HG03457 (cell line): ENCODE results near the gene BASP1.
"Not testable (repeated sequence)": the region's sequence is repeated elsewhere in the genome, so short reads cannot be mapped to it uniquely, and the experiment has no call there.

Source experiments
- ATAC-seq: cut with Tn5 transposase; IDR thresholded peaks from one replicate; pipeline ENCODE4 v1.9.1; 2021; ENCODE audit warnings: moderate number of reproducible peaks; ENCODE audit not compliant: unreplicated experiment

Gene BASP1

GRCh38 chr5:17282283-17283120 is 65.1 kb downstream of the BASP1 start:
- peak; percentile 93 for ATAC-seq

DNA sequence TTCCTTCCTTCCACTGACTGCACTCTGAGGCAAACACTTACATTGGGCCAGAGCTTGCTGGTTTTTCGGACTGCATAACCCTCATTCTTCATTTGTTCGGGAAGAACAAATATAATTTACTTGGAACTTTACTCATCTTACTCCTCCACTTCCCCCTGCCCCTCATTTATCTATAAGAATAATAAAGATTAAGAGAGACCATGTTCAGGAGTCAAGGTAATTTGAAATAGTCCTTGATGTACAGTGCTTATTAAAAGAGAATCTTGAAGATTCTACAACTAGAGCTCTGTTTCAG is 65.6 kb downstream of the BASP1 start:
- no peak for ATAC-seq

DNA sequence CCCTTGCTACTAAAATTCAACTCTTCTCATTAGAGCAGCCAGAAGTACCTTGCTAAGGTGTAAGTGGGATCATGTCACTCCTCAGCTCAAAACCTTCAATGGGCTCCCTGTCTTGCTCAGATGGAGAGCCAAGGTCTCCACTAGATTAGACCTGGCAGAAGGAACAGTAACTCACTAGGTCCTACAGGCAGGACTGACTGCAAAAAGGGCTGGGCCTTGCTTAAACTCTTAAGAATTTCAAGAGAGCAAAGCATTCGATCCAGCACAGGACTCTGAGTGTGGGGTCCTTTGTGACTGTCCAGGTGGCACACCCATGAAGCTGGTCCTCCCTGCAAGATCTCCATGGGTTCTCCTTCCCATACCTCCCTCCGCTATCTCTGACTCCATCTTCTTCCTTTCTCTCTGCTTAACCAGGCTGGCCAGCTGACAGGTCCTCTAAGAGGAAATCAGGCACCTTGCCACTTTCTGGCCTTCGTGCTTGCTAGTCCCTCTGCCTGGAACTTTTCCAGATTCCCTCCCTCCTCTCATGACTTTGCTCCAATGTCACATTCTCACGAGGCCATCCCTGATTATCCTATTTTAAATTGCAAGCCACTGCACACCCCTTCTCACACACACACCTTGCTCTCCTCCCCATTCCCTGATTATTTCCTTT is 70.2 kb downstream of the BASP1 start:
- no peak for ATAC-seq

- no peak for ATAC-seq
These were observed 71.1 kb downstream of the BASP1 start for GRCh38 chr5:17288570-17288969.

DNA sequence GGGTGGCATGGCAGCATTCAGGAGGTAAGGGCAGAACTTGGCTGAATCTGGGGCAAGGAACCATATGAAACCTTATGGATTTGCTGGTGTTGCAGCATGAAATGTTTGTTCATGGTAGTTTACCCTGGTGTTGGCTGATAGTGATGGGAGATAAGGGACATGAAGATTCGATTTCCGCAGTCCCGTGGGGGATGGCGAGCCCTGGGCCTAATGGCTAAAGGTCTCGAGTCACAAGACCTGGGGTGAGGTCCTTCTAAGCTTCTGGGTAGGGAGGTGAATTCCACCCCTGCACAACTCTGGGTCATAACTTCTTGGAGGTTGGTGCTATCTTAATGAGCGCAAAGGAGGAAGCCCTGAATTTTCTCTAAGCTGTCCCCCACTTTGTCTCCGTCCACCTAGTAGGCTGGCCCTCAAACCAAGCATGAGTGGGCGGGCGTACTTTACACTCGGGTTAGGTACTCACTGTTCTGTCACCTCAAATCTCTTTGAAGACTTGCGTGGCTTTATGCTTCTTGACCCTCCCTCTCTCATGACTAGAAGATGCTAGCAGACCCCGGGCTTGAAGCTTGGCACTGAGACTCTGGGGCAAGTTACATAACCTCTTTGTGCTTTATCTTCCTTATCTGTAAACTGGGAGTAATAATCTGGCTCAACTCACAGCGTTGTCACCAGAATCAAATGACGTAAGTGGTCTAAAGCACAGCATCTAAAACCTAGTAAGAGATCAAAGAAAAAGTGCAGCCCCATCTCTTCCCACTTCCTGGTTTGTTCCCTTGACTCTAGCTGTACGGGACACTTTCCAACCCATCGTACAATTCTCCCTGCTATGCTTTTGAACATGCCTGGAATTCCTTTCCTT is 72.5 kb downstream of the BASP1 start:
- no peak for ATAC-seq

GRCh38 chr5:17290540-17290974 is 73.1 kb downstream of the BASP1 start:
- no peak for ATAC-seq

DNA sequence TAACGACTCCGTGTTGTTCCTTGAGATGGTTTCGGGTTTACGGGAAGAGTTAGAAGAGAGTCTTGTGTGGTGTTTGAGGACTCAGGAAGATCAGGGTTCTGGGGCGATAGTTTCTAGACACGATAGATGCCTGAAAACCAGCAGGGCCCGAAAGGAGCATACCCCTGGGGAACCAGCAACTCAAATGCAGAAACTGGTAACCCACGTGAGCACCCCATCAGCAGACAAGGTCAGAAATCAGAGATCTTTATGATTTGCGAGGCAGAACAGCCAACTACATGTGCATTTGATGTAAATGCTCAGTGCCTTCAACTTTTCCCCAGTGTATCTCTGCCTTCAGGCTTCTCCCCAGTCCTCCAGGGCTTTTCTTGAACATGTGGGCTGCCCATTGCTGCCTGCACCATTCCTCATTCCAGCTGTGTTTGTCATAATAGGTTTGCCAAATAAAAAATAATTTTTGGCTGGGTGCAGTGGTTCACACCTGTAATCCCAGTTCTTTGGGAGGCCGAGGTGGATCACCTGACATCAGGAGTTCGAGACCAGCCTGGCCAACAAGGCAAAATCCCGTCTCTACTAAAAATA is 75.1 kb downstream of the BASP1 start:
- no peak for ATAC-seq

GRCh38 chr5:17294639-17295311 is 77.3 kb downstream of the BASP1 start:
- no peak for ATAC-seq

DNA sequence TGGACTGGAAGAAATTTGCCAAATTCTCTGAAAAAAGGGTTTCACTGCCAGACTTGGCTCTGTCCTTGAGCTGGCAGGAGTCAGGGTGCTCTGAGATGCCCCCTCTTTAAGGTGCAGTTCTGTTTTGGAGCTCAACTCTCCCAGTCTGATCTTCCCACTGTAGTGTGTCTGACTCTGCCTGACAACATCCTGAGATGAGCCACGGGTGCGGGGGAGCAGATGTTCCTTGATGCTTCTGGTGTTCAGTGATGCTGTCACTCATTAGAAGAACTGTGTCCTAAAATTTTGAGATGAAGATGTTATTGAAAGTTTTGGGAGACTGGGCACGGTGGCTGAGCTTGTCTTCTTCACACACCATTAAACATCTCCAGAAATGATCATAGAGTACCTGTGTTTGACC is 78.2 kb downstream of the BASP1 start:
- ATAC-seq = no peak

DNA sequence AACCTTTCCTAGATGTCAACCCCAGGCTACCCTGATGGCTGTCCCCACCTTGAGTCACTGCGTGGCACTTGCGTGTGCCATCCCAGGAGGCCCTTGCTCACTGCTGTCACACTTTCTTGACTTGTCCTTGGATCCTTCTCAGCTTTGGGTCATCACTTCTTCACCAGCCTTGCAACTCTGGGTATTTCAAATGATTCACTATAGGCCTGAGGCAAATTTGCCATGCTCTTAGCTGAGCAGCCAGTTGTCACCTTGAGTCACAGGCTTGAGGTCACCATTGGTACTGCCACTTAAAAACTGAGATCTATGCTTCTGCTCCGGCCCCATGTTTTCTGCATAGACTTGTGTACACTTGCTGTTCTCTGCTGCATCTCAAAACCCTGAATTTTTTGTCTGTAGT is 84.7 kb downstream of the BASP1 start:
- ATAC-seq = no peak

DNA sequence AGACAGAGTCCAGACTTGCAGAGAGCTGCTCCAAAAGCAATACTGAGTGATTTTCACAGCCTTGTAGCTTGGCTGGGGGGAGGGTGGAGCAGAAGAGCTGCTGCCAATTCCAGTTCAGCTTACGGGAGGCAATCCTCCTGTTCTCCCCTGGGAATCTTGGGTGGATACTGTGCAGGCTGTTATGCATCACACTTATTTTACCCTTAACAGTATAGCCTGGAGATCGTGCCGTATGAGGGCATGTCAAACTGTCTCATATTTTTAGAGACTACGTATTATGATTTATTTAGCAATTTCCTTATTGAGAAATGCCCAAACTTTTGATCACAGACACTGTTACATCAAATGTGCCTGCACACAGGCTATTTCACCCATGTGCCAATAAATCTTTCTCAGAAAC is 85.2 kb downstream of the BASP1 start:
- ATAC-seq = no peak

GRCh38 chr5:17304282-17304681 is 86.9 kb downstream of the BASP1 start:
- no peak for ATAC-seq

DNA sequence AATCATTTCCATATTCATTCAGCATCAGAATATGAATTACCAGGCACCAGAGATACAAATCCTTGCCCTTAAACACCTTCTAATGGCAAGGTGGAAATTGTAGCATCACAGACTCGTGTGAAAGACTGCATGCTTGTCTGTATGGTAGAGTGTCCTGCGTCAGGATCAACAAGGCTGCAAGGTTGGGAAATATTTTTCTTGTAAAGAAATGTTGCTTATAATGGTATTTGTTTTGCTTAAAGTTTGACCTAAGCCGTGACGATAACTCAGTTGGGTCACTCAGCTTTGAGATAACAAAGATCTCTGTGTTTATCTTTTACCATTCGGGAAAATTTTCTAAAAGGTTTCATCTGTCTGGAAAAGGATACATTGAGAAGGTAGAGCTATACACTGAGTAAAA is 87.6 kb downstream of the BASP1 start:
- no peak for ATAC-seq

GRCh38 chr5:17305964-17306725 is 88.7 kb downstream of the BASP1 start:
- ATAC-seq = no peak

DNA sequence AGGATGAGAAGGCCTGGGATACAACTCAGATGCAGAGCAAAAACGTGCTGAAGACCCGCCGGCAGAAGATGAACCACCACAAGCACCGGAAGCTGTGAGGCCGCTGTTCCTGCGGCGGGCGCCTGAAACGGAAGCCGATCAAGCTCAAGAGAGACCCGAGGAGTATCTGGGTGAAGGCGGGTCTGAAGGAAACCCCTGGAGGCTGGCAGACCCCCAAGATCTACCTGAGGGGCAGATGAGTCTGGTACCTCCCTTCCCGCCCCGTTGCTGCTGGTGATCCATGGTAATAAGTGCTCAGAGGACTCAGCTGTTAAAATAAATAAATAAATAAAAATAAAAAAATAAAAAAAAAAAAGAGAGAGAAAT is 89.3 kb downstream of the BASP1 start:
- ATAC-seq = no peak

DNA sequence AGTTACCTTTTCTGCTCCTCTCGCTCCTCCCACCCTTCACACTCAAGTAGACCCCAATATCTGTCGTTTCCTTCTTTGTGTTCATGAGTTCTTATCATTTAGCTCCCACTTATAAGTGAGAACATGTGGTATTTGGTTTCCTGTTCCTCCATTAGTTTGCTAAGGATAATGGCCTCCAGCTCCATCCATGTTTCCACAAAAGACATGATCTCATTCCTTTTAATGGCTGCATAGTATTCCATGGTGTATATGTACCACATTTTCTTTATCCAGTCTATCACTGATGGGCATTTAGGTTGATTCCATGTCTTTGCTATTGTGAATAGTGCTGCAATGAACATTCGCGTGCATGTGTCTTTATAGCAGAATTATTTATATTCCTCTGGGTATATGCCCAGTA is 90.0 kb downstream of the BASP1 start:
- not testable (repeated sequence) for ATAC-seq

GRCh38 chr5:17308326-17309065 is 91.1 kb downstream of the BASP1 start:
- no peak for ATAC-seq

GRCh38 chr5:17309462-17309861 is 92.0 kb downstream of the BASP1 start:
- no peak for ATAC-seq

- not testable (repeated sequence) for ATAC-seq
These were observed 93.1 kb downstream of the BASP1 start for GRCh38 chr5:17310502-17310901.
